ENCODE results near the gene OR2S2.

DNA sequence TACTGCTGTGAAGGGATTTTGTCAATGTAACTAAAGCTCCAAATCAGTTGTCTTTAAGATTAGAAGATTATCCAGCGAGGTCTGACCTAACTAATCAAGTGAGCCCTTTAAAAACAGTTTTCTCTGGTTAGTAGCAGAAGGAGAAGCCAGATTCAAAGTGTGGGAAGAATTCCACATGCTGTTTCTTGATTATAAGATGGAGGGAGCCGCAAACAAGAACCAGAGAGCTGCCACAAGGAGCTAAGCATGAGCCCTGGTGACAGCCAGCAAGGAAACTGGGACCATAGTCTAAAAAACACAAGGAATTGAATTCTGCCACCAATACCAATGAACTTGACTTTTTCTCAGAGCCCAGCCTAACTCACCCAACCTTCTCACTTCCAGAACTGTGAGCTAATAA lies 37.0 kb upstream of the OR2S2 start:
- TF ChIP-seq POLR2AphosphoS5 (IDR thresholded peaks at IDR 0.05; ENCODE audit: borderline replicate concordance, low read depth, low read length) (no peak), EZH2 (IDR thresholded peaks at IDR 0.05) (no peak), FOXP2 (optimal IDR thresholded peaks at IDR 0.05; ENCODE audit: control extremely low read depth, extremely low read length, insufficient read depth) (no peak)

Data from SK-N-MC (cell line).